Vagina (tissue), 2 donors: ENCODE data around the gene RNF43.

Experiments
- CTCF ChIP-seq, 3 experiments: fragments of 450-650 bp in 2 of 3; fragments of 200-600 bp in 1 of 3; sonication (generic) in 1 of 3; IDR thresholded peaks; one replicate each; pipeline ENCODE4 v1.5.1; 2017 to 2019; ENCODE audit warnings: antibody characterized with exemption in 3 of 3, mild to moderate bottlenecking in 2 of 3, moderate library complexity in 2 of 3
- POLR2A ChIP-seq, 2 donors: fragments of 450-650 bp; IDR thresholded peaks; one replicate each; pipeline ENCODE4 v1.6.1; 2017; ENCODE audit warnings: antibody characterized with exemption in 2 of 2, mild to moderate bottlenecking in 2 of 2, moderate library complexity in 2 of 2

GRCh38 chr17:58369214-58370031 lies 47.9 kb downstream of the RNF43 start:
- TF ChIP-seq CTCF (IDR thresholded peaks at IDR 0.05) (no peak), POLR2A (IDR thresholded peaks at IDR 0.05) (no peak)
